HG03432 (cell line): Measurements from ENCODE around the gene PIEZO2.

Experiments
- ATAC-seq: cut with Tn5 transposase; IDR thresholded peaks from one replicate; pipeline ENCODE4 v1.9.1; 2021; ENCODE audit warnings: mild to moderate bottlenecking, moderate library complexity; ENCODE audit not compliant: unreplicated experiment

The PIEZO2 gene

DNA sequence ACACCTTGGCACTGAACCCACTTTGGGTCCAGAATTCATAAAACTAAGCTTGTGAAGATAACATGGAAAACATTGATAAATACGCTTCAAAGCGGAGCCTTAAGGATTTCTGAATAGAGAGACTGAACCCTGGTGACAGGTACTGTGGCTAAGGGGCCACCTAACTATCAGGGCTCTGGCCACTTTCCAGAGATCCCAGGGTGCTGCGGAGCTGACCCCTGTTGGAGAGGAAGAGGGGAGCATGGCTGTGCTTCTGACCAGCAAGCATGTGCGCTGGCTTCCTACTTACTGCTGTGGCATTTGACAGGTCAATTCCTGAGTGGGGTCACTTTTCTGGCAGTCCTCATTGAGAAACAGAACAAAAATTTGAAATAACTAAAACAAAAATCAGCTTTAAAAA lies 395.2 kb downstream of the PIEZO2 start:
- no peak for ATAC-seq

DNA sequence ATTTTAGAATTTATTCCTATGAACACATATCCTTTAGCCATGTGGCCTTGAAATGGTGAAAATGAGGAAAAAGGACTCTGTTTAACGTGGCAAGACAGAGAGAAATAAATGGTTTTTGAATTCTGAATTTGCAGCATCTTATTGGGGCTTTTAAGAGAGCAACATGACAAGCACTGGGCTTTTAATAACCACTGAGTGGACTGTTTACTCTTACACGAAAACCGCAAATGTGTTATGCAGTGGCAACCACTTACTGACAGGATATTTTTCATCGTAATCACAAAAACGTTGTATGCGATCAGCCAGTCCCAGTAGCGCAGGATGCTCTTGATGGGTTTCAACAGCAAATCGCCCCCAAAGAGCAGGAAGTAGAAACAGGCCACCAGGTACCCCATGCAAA lies 397.0 kb downstream of the PIEZO2 start:
- ATAC-seq: no peak

DNA sequence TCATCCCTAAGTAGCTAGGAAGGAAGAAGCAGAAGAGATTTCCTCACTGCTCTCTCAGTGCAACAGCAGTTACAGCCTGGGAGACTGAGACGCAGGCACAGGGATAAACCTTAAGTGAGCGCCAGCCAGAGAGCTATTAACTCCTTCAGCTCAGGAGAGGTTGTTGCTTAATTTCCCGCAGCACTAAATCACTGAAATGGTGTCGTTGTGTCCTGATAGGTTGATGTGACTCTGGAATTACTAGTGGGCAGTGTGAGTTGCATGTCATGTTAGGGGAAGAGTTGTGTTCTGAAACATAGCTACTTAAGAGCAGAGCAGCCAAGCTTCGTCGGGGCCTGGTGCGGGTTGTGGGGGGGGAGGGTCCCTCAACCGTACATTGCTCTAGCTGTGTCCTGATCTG lies 397.7 kb downstream of the PIEZO2 start:
- no peak for ATAC-seq

DNA sequence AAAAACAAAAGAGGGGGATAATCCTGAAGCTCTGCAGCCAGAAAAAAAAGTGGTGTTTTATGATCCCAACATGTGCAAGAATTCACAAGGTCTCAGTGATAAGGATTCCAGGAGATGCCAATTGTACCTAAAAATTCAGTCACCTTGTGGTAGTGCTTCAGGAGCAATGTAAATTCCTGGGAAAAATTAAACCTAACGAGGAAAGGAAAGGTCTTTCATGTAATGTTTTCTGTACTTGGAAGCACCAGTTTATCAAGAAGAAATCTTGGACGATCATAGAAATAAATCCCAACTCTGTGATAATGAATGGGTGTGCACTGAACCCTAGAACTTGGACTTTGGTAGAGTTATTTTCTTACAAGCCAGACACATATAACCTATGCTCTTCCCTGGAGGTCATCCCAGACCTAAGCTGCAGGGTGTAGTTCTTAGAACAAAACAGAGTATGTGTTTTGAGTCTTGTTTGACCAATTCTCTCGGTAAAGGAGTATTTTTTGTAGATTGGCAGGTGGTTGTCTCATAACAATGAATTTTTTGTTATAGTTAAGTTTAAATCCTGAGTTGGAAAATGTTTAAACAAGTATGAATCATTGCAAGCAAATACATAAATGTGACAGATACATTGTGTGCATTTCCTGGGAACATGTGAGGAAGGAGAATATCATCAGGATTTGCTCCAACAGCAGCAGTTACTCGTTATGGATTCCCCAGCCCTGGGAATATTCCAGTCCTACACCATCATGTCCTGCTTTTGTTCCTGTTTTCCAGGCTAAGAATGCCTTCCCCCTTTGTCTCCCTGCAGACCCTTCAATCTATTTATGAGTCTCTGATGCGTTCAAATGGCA lies 399.0 kb downstream of the PIEZO2 start:
- no peak for ATAC-seq

DNA sequence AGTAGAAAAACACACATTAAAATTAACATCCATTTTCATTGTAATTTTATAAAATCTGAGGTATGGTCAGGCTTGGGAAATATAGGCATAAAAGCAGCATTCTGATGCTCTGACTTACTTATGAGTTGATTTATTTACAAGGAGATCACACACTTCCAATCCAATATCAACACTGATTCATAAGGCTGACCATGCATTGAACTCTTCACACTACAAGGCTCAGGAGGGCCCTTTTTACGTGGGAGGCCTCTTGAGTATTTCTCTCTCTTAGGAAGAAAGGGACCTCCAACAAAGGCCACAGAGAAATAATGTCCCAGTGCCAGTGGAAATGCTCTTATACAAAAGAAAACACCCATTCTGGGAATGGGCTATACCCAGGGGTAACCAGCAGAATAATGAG lies 400.7 kb downstream of the PIEZO2 start:
- ATAC-seq: no peak

DNA sequence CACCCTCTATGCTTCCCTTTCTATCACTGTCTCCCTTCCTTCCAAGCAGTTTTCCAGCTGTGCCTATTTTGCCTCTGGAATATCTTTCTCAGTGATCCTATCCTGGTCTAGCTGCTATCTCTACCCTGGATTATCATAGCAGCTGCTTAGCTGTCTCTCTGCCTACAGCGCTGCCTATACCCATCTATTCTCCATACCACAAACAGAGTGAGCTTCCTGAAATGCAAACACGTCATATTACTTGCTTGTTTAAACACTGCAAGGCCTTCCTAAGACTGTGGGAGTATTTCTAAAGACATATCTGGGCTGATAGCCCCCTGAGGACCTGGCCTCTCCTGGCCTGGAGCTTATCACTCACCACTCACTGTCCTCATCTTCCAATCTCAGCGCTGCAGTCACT lies 403.4 kb downstream of the PIEZO2 start:
- no peak for ATAC-seq

DNA sequence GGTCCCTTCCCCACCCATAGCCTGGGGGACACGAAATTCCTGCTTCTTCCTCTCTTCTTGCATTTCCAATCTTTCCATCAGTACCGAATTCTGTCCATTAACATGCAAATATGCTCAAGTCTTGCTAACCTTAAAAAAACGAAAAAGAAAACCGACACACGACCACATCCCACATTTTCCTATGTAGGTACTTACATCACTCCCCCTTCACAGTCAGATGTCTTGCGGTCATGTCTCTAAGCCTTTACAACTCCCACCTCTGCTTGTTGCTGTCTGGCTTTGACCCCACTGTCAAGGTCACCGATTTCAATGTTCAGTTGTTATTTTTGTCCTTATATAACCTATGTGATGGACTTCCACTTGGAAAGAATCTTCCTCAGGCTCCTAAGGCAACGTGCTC lies 404.1 kb downstream of the PIEZO2 start:
- no peak for ATAC-seq

DNA sequence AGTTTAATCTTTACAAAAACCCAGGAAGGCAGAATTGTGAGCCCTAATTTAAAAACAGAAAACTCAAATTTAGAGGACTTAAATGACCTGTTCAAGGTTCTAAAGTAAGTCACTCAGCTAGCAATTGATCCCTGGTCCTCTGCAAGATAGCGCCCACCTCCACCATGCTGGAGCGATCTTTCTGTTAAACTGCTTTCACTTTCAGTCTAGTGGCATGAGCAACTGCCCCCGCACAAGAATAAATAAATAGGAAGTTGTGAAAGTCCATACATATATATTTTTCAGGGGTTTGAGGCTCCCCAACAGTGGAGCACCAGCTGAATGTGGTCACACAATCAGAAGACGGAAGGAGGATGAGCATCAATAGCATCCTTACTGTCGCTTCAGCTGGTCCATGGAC lies 405.6 kb downstream of the PIEZO2 start:
- no peak for ATAC-seq

DNA sequence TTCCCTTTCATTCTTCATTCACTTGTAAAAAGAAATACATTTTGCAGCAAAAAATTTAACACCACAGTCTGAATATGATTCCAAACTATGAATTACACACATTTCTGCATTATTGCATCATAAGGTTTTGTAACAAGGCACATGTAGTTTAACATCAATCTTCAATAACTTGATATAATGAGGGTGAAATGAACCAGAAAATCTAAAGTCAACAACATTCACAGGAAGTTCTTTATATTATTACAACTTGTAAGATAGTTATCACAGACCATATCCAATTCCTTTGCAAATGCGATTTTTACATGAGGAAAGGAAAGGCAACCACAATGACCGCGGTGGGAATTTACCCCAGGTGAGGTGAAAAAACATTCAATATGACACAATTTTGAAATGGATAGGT lies 410.2 kb downstream of the PIEZO2 start:
- no peak for ATAC-seq

DNA sequence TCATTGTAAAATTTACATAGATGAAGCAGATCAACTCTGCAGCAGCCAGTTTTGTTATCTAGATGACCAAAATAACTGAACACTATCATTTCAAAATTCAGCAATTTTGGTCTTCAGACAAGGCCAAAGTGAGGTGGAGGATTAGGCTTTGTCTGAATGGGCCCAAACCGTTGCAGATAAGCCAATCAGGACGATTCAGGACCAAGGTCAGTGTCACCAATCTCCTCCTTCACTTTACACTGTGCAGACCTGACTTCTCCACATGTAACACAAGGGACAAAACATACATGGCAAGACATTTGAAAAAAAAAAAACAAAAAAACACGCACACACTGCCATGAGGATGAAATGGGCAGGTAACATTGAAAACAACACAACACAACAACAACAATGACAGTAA lies 412.4 kb downstream of the PIEZO2 start:
- ATAC-seq: no peak

DNA sequence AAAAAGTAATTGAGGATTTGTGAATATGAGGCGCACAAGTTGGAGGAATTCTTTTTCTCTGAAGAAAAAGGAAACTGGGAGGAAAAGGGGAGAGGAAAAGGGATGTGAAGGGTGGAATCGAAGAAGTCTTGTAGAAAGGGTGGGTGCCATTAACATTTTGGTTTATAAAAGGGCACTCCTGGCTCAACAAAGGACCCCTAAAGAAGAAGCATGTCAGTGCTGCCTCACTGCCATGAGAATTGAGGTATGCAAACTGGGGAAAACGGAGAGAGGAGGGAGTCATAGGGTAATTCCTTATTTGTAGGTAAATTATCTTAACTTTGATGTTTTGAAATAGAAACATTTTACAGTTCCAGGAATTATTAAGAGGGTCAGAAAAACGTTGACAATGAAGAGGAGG lies 416.4 kb downstream of the PIEZO2 start:
- ATAC-seq: no peak

DNA sequence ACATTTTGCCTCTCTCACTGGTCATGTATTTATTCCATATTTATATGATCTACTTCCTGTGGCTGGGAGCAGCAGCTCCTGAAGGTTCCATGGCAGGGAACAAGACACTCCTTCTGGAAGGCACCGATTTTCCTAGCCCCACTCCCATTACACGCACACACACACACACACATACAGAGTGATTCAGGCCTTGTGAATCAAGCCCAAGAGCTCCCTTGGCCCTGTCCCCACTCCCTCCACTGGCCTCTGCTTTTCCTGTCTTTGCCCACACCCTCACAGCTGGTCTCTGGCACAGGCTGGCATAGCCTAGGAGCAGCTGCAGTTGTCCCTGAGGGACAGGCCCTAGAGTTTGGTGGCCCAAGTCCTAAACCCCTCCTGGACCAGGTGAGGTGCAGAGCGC lies 421.9 kb downstream of the PIEZO2 start:
- no peak for ATAC-seq

DNA sequence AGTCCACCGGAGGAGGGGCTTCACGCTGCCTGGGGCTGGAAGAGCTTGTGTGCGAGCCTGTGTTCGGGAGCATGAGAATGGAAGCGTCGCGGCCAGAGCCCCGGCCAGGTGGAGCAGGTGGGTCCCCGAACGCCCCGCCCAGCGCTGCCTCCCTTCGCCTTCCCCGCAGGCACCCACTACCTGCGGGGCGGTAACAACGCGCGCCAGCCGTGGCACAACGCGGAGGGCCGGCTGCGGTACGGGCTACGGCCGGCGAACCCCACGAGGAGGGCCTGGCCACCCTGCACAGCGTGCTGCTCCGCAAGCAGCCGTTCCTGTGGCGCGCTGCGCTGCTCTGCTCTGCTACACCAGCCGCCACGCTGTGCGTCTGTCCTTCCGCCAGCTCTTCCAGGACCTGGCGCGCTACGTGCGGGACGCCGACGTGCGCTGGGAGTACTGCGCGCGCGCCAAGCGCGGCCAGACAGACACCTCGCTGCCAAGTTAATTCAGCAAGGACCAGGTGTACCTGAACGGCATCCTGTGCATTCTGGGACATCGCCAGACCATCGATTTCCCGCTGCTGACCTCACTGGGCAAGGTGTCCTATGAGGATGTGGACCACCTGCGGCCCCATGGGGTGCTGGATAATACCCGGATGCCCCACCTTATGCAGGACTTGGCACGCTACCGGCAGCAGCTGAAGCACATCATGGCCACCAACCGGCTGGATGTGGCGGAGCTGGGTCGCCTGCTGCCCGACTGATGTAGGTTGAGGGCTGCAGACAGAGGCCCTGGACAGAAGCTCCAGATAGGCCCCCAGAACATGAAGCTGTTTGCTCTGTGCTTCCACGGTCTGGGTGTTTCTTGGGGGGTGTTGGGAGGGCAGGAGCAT lies 422.9 kb downstream of the PIEZO2 start:
- ATAC-seq: no peak

DNA sequence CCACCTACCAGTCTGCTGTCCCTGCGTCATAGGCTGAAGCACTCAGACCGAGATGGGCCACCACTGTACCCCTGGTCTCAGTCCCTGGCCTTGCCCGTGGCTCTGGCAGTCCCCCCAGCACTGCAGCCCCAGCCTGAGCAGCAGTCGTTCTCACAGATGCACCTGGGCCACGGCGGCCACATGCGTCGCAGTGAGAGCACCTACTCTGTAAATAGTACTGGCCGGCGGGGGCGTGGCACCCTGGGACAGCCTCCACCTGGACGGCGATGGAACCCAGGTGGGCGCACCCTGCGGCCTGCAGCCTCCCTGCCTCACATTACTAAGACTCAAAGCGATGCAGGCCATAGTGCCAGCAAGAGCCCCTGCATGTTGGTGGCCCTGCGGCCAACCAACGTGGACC lies 424.7 kb downstream of the PIEZO2 start:
- no peak for ATAC-seq

DNA sequence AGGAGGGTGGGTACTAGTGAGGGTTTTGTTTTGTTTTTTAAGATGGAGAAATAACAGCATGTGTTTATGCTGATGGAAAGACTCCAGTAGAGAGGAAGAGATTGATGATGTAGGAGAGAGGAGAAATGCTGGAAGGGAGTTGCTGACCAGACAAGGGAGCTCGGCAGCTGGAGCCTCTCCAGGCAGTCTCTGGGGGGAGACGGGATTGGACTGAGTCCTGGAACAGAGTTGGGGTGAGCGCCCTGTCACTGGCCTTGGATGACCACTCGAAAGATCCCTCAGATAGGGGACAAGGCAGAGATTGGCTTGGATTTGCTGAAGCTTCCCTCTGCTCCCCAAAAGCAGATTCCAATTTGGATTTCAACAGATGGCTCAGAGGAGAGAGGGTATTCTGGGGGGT lies 425.9 kb downstream of the PIEZO2 start:
- ATAC-seq: no peak

DNA sequence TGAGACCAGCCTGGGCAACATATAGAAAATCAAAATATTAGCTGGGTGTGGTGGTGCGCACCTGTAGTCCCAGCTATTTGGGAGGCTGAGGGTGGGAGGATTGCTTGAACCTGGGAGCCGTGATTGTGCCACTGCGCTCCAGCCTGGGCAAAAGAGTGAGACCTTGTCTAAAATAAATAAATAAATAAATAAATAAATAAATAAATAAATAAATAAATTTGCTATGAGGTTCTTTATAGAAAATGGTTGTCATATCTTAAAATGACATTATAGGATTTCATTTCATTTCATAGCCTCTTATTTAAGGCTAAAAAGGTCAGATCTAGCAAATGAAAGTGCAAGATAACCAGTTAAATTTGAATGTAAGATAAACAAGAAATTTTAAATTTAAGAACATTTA lies 430.6 kb downstream of the PIEZO2 start:
- no peak for ATAC-seq

DNA sequence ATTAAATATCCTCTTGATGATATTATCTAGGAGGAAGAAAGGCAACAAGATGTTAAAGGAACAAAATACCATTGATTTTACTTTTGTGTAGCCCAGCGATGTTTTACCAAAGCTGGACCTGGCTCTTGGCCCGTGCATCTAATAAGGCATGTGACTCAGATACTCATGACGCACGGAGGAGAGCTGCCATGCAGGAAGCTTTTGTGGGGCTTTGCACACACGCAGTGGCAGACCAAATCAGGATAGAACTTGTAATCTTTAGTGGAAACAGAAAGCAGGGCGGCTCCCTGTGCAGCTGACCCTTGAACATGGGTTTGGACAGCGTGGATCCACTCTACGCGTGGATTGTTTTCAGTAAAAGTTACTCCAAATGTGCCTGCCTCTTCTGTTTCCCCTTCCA lies 433.6 kb downstream of the PIEZO2 start:
- no peak for ATAC-seq

DNA sequence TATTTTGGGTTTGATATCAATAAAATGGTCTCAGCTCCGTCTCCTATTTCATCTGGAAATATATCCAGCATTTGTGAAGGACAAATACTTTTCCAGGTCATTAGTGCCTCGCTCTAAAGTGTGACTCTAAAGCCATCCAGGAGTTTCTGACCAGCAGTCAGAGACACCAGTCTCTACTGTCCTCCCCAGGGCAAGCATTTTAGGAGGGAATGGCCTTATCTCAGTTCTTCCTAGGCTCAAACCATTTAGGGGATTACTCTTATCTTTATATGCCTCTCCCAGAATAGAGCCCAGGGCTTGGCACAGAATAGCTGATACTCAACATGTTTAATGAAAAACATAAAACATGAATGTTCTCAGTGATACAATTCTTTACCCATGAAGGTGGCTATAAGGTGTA lies 436.0 kb downstream of the PIEZO2 start:
- ATAC-seq: no peak

DNA sequence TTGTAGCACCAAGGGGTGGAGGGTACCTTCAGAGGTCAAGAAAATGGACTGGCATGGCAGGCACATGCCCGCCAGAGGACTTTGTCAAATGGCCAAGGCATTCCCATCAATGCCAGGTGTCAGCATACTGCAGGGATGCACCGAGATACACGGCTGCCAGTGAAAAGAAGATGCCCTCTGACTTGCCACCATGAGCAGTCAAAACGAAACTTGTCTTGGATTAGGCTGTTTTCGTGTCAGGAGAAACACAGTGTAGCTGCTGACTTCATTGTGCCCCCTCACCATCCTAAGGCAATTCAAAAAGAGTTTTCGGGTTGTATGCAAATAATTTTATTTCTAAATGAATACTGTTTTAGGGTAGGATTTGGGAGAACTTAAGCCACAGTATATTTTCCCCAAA lies 442.1 kb downstream of the PIEZO2 start:
- ATAC-seq: no peak

DNA sequence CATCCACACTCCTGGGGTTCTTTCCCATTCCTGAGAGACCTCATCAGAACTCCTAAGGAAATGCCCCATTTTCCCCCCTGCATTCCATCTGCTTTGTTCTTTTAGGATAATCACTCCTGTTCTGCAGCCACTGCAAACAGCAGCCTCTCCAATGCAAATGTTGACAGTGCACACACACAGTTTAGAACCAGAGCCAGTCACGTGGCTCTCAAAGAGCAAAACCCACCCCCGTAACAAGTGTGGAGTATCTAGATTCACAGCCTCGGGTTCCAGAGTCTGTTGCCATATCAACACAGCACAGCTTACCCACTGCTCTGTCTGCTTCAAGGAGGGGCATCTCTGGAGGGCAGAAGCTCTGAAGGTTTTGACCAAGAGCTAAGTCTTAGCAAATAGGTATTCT lies 443.6 kb downstream of the PIEZO2 start:
- ATAC-seq: no peak

DNA sequence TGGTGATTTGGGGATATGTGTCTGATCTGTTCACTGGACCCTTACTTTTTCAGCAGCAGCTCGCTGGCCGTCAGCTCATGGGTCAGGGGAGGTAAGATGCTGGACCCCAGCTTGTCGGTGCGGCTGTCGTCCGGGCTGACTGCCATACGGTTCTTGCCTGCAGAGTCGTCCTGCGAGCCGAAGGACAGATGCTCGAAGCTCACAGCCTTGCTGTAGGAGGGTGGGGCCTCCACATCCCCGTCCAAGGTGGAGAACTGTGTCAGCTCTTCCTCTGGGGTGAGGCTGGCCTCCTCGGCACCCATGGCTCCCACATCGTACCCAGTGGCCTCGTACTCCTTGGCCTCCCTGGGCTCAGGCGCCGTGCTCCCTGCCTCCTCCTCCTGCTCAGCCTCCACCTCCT lies 444.1 kb downstream of the PIEZO2 start:
- ATAC-seq: no peak

DNA sequence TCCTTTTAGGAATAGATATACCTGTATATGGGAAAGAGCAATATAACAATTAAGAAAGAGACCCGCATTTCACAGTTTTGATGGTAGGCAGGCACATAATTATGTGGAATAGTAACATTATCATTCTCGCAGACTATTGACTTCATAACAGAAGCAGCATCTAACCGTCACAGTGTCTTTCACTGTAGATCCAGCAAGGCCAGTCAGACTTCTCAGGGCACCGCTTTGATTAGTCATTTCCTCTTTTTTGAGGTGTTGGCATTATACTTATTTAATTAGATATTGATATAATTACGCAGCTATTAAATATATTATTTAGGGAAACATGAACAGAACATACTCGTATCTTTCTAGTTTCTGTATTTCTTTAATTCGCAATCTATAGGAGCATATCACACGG lies 447.2 kb downstream of the PIEZO2 start:
- ATAC-seq: no peak
